HG02973 (cell line): ENCODE results near the gene ZBTB46.

Experiments
- ATAC-seq: cut with Tn5 transposase; IDR thresholded peaks from one replicate; pipeline ENCODE4 v1.9.1; 2021; ENCODE audit warnings: moderate library complexity; ENCODE audit not compliant: unreplicated experiment

The ZBTB46 gene

GRCh38 chr20:63768591-63769515 lies 62.2 kb downstream of the ZBTB46 start:
- ATAC-seq: no peak

- no peak for ATAC-seq
Observed at GRCh38 chr20:63767886-63768285, 63.2 kb downstream of the ZBTB46 start.

GRCh38 chr20:63767456-63767855 lies 63.6 kb downstream of the ZBTB46 start:
- no peak for ATAC-seq

- no peak for ATAC-seq
Observed at GRCh38 chr20:63766695-63767426, 64.2 kb downstream of the ZBTB46 start.

GRCh38 chr20:63765902-63766301 lies 65.2 kb downstream of the ZBTB46 start:
- no peak for ATAC-seq

- no peak for ATAC-seq
Observed at GRCh38 chr20:63765082-63765873, 65.8 kb downstream of the ZBTB46 start.

- no peak for ATAC-seq
Observed at GRCh38 chr20:63759377-63759901, 71.6 kb downstream of the ZBTB46 start.

- ATAC-seq: no peak
Observed at GRCh38 chr20:63758152-63758551, 72.9 kb downstream of the ZBTB46 start.

GRCh38 chr20:63756648-63756991 lies 74.4 kb downstream of the ZBTB46 start:
- ATAC-seq: no peak

GRCh38 chr20:63755933-63756647 lies 75.0 kb downstream of the ZBTB46 start:
- ATAC-seq: no peak

GRCh38 chr20:63754008-63754407 lies 77.1 kb downstream of the ZBTB46 start:
- ATAC-seq: no peak

GRCh38 chr20:63753381-63753780 lies 77.7 kb downstream of the ZBTB46 start:
- no peak for ATAC-seq

GRCh38 chr20:63752411-63753101 lies 78.5 kb downstream of the ZBTB46 start:
- ATAC-seq: no peak

- no peak for ATAC-seq
Observed at GRCh38 chr20:63751471-63752271, 79.4 kb downstream of the ZBTB46 start.

GRCh38 chr20:63750807-63751470 lies 80.1 kb downstream of the ZBTB46 start:
- ATAC-seq: no peak

- ATAC-seq: no peak
Observed at GRCh38 chr20:63749597-63750508, 81.2 kb downstream of the ZBTB46 start.

- no peak for ATAC-seq
Observed at GRCh38 chr20:63748934-63749270, 82.2 kb downstream of the ZBTB46 start.
